Endothelial cell (in vitro differentiated cells): ENCODE data around the gene XPO4. TPM values are rescaled to one million over a fixed set of nuclear protein-coding genes. Genes with fewer than 3 reads are reported as not detected.
"Not testable (repeated sequence)": the region's sequence is repeated elsewhere in the genome, so short reads cannot be mapped to it uniquely, and the experiment has no call there.

Experiments used
- DNase-seq: peaks from one replicate; pipeline ENCODE4 v3.0.0; 2021; ENCODE audit warnings: low spot score
- H3K27ac Mint-ChIP-seq: one replicate; pipeline ENCODE4 v1.8.0; 2021; ENCODE audit warnings: mixed read lengths, inconsistent platforms; ENCODE audit not compliant: unreplicated experiment
- H3K27me3 Mint-ChIP-seq: one replicate; pipeline ENCODE4 v1.8.0; 2021; ENCODE audit warnings: mild to moderate bottlenecking, moderate library complexity, mixed read lengths, inconsistent platforms; ENCODE audit not compliant: unreplicated experiment
- H3K36me3 Mint-ChIP-seq: one replicate; pipeline ENCODE4 v1.8.0; 2021; ENCODE audit warnings: mild to moderate bottlenecking, low read depth, mixed read lengths, inconsistent platforms; ENCODE audit not compliant: unreplicated experiment
- H3K4me1 Mint-ChIP-seq: one replicate; pipeline ENCODE4 v1.8.0; 2021; ENCODE audit warnings: mild to moderate bottlenecking, mixed read lengths, inconsistent platforms; ENCODE audit not compliant: unreplicated experiment
- H3K4me3 Mint-ChIP-seq: one replicate; pipeline ENCODE4 v1.8.0; 2021; ENCODE audit warnings: mild to moderate bottlenecking, mixed read lengths, inconsistent platforms; ENCODE audit not compliant: unreplicated experiment
- H3K9me3 Mint-ChIP-seq: one replicate; pipeline ENCODE4 v1.8.0; 2021; ENCODE audit warnings: mixed read lengths, inconsistent platforms; ENCODE audit not compliant: unreplicated experiment
- total RNA-seq: library from RNA; stranded (reverse); fragmentation: NEBNext Ultra II Directional; extraction: Animal tissue kit (Norgen Biotek cat#: 25700); gene quantifications from one replicate; pipeline ENCODE4 v1.2.1, GENCODE V29; 2021; ENCODE audit not compliant: unreplicated experiment
- TF ChIP-seq, protein P1 (sequence below): fragments of 200-600 bp; sonication (generic); IDR thresholded peaks from one replicate; pipeline ENCODE4 v1.5.0; 2021; ENCODE audit warnings: antibody characterized with exemption; ENCODE audit not compliant: unreplicated experiment

The XPO4 gene
- total RNA-seq, 1 donor from 2014 or later = 18.0 TPM

DNA sequence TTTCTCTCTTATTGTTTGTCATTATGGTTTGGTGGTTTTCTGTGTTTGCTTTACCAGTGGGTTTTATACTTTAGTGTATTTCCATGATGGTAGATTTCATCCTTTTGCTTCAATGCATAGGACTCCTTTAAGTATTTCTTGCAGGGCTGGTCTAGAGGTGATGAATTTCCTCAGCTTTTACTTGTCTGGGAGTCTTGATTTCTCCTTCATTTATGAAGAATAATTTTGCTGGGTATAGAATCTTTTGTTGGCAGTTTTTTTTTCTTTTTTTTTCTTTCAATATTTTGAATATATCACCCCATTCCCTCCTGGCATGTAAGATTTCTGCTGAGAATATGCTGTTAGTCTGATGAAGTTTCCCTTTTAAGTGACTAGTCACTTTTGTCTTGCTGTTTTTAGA lies 148.5 kb downstream of the XPO4 start:
- Mint-ChIP-seq H3K36me3 (peaks cover 35% of the 10 kb centered on the region), H3K4me1 (peaks cover 2% of the 10 kb centered on the region), H3K27ac (no peak overlapping the region), H3K27me3 (no peaks in the 10 kb centered on the region), H3K4me3 (no peak overlapping the region), H3K9me3 (peaks cover 18% of the 10 kb centered on the region)
- no peak for DNase-seq
- TF ChIP-seq, protein P1, sequence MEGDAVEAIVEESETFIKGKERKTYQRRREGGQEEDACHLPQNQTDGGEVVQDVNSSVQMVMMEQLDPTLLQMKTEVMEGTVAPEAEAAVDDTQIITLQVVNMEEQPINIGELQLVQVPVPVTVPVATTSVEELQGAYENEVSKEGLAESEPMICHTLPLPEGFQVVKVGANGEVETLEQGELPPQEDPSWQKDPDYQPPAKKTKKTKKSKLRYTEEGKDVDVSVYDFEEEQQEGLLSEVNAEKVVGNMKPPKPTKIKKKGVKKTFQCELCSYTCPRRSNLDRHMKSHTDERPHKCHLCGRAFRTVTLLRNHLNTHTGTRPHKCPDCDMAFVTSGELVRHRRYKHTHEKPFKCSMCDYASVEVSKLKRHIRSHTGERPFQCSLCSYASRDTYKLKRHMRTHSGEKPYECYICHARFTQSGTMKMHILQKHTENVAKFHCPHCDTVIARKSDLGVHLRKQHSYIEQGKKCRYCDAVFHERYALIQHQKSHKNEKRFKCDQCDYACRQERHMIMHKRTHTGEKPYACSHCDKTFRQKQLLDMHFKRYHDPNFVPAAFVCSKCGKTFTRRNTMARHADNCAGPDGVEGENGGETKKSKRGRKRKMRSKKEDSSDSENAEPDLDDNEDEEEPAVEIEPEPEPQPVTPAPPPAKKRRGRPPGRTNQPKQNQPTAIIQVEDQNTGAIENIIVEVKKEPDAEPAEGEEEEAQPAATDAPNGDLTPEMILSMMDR = no peak

DNA sequence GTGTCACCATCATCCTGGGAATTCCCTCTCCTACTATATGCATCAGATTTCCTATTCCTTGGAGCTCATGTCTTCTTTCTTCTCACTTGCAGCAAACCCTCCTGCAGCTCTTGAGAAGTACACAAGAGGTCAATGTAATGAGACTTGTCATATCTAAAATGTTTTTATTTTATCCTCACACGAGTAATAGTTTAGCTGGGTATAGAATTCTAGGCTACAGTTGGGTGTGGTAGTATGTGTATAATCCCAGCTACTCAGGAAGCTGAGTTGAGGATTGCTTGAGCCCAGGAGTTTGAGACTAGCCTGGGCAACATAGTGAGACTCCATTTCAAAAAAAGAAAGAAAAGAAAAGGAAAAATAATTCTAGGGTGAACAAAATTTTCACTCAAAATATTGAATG lies 153.2 kb downstream of the XPO4 start:
- H3K36me3 Mint-ChIP-seq = peaks cover 27% of the 10 kb centered on the region
- H3K27ac Mint-ChIP-seq = no peak overlapping the region
- H3K4me3 Mint-ChIP-seq = no peak overlapping the region
- no peak for DNase-seq
- no peaks in the 10 kb centered on the region for H3K27me3 Mint-ChIP-seq
- no peaks in the 10 kb centered on the region for H3K4me1 Mint-ChIP-seq
- peaks cover 13% of the 10 kb centered on the region for H3K9me3 Mint-ChIP-seq
- TF ChIP-seq, protein P1 = no peak

DNA sequence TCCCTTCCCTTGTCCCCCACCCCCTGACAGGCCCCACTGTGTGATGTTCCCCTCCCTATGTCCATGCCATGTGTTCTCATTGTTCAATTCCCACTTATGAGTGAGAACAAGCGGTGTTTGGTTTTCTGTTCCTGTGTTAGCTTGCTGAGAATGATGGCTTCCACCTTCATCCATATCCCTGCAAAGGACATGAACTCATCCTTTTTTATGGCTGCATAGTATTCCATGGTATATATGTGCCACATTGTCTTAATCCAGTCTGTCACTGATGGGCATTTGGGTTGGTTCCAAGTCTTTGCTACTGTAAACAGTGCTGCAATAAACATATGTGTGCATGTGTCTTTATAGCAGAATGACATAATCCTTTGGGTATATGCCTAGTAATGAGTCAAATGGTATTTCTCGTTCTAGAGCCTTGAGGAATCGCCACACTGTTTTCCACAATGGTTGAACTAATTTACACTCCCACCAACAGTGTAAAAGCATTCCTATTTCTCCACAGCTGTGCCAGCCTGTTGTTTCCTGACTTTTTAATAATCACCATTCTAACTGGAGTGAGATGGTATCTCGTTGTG lies 158.6 kb downstream of the XPO4 start:
- not testable (repeated sequence) for H3K27ac Mint-ChIP-seq, H3K9me3 Mint-ChIP-seq, DNase-seq, H3K36me3 Mint-ChIP-seq, H3K27me3 Mint-ChIP-seq, H3K4me3 Mint-ChIP-seq, H3K4me1 Mint-ChIP-seq

DNA sequence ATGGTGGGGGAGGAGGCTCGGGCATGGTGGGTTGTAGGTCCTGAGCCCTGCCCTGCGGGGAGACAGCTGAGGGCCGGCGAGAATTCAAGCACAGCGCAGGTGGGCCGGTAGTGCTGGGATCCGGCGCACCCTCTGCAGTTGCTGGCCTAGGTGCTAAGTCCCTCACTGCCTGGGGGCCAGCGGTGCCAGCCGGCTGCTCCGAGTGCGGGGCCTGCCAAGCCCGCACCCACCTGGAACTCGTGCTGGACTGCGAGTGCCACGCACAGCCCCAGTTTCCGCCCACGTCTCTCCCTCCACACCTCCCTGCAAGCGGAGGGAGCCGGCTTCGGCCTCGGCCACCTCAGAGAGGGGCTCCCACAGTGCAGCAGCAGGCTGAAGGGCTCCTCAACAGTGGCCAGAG lies 162.5 kb downstream of the XPO4 start:
- Mint-ChIP-seq H3K9me3 (no peaks in the 10 kb centered on the region), H3K27me3 (no peaks in the 10 kb centered on the region), H3K4me1 (no peaks in the 10 kb centered on the region), H3K4me3 (no peak overlapping the region), H3K27ac (no peak overlapping the region), H3K36me3 (peaks cover 8% of the 10 kb centered on the region)
- DNase-seq = no peak
- TF ChIP-seq, protein P1 = no peak

DNA sequence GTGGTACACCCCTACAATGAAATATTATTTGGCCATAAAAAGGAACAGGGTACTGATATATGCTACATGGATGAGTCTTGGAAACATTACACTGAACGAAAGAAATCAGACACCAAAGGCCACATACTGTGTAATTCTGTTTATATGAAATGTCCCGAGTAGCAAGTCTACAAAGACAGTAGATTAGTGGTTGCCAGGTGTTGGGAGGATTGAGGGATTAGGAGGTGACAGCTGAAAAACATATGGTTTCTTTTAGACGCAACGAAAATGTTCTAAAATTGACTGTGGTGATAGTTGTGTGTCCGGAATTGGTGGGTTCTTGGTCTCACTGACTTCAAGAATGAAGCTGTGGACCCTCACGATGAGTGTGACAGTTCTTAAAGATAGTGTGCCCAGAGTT lies 163.9 kb downstream of the XPO4 start:
- TF ChIP-seq, protein P1 = no peak
- DNase-seq = no peak
- no peak overlapping the region for H3K27ac Mint-ChIP-seq
- H3K4me1 Mint-ChIP-seq = no peaks in the 10 kb centered on the region
- no peaks in the 10 kb centered on the region for H3K9me3 Mint-ChIP-seq
- no peak overlapping the region for H3K4me3 Mint-ChIP-seq
- H3K27me3 Mint-ChIP-seq = no peaks in the 10 kb centered on the region
- peaks cover 8% of the 10 kb centered on the region for H3K36me3 Mint-ChIP-seq
